Left kidney (tissue), 2 donors: Measurements from ENCODE around the gene HOOK2. TPM values are rescaled to one million over a fixed set of nuclear protein-coding genes. Genes with fewer than 3 reads are reported as not detected.
A peak's percentile ranks its signal among the peaks of the same experiment; 100 is the strongest.

Experiments
- DNase-seq: peaks from one replicate; pipeline ENCODE4 v3.0.0-alpha.2; 2013
- polyA plus RNA-seq: library from polyadenylated mRNA; unstranded; fragments of 120-200 nt; gene quantifications from one replicate; pipeline ENCODE4 v1.2.1, GENCODE V29; 2013; ENCODE audit not compliant: insufficient read length

The HOOK2 gene
- polyA plus RNA-seq, 1 donor: 78.3 TPM

GRCh38 chr19:12794196-12794941 lies 19.0 kb upstream of the HOOK2 start:
- DNase-seq: no peak

DNA sequence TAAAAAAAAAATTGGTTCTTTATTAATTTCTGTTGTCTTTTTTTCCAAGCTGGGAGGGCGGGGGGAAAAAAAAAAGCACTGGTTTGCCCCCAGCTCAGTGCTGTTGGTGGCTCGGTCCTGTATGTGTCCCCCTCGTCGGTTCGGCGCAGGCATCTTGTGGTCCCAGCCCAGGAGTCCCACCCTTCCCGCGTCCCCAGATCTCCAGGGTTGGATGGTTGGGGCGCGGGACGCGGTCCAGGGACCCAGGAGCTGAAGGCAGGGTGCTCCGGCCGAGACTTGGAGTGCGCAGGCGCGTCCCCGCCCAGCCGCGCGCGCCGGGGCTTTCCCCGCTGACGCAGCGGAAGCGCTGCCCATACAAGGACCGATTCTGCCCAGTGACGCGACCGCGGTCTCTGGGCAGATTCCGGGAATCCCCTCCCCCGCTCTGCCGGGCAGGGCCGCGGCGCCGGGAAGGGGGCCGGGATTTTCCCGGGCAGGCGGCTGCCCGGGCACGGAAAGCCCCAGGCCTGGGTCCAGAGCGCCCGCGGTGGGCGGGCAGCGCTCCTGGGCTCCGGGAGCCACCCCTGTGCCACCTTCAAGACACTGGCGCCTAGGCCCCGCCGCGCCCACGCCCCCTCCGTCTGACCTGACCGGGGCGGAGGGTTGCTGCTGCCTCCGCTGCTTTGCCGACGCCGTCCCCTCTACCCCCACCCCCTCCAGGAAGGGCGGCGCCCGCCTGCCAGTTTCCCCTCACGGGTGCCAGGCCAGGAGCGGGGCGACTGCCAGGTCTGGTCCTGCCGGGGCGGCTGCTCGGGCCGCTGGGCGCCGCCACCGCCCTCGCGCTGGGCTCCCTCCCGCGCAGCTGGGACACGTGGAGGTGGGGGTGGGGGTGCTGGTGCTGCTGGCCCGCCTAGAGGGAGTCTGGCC lies 18.2 kb upstream of the HOOK2 start:
- peak; percentile 93 for DNase-seq

DNA sequence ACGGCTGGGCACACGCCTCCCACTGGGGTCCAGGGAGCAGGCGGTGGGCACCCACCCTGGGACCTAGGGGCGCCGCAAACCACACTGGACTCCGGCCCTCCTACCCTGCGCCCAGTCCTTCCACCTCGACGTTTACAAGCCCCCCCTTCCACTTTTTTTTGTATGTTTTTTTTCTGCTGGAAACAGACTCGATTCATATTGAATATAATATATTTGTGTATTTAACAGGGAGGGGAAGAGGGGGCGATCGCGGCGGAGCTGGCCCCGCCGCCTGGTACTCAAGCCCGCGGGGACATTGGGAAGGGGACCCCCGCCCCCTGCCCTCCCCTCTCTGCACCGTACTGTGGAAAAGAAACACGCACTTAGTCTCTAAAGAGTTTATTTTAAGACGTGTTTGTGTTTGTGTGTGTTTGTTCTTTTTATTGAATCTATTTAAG lies 17.5 kb upstream of the HOOK2 start:
- no peak for DNase-seq

DNA sequence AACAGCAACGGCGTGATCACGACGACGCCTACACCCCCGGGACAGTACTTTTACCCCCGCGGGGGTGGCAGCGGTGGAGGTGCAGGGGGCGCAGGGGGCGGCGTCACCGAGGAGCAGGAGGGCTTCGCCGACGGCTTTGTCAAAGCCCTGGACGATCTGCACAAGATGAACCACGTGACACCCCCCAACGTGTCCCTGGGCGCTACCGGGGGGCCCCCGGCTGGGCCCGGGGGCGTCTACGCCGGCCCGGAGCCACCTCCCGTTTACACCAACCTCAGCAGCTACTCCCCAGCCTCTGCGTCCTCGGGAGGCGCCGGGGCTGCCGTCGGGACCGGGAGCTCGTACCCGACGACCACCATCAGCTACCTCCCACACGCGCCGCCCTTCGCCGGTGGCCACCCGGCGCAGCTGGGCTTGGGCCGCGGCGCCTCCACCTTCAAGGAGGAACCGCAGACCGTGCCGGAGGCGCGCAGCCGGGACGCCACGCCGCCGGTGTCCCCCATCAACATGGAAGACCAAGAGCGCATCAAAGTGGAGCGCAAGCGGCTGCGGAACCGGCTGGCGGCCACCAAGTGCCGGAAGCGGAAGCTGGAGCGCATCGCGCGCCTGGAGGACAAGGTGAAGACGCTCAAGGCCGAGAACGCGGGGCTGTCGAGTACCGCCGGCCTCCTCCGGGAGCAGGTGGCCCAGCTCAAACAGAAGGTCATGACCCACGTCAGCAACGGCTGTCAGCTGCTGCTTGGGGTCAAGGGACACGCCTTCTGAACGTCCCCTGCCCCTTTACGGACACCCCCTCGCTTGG lies 16.9 kb upstream of the HOOK2 start:
- DNase-seq: no peak

DNA sequence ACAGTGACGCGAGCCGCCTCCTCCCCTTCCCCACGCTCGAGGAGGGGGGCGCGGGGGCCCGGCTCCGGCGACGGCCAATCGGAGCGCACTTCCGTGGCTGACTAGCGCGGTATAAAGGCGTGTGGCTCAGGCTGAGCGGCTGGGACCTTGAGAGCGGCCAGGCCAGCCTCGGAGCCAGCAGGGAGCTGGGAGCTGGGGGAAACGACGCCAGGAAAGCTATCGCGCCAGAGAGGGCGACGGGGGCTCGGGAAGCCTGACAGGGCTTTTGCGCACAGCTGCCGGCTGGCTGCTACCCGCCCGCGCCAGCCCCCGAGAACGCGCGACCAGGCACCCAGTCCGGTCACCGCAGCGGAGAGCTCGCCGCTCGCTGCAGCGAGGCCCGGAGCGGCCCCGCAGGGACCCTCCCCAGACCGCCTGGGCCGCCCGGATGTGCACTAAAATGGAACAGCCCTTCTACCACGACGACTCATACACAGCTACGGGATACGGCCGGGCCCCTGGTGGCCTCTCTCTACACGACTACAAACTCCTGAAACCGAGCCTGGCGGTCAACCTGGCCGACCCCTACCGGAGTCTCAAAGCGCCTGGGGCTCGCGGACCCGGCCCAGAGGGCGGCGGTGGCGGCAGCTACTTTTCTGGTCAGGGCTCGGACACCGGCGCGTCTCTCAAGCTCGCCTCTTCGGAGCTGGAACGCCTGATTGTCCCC lies 16.1 kb upstream of the HOOK2 start, which contains the start of gene JUNB:
Gene JUNB, plus strand, starts transcription at position 142 of the 706 bp plus-strand sequence. Its CDS starts 286 bp downstream, at position 428.
- DNase-seq: peak; percentile 92

DNA sequence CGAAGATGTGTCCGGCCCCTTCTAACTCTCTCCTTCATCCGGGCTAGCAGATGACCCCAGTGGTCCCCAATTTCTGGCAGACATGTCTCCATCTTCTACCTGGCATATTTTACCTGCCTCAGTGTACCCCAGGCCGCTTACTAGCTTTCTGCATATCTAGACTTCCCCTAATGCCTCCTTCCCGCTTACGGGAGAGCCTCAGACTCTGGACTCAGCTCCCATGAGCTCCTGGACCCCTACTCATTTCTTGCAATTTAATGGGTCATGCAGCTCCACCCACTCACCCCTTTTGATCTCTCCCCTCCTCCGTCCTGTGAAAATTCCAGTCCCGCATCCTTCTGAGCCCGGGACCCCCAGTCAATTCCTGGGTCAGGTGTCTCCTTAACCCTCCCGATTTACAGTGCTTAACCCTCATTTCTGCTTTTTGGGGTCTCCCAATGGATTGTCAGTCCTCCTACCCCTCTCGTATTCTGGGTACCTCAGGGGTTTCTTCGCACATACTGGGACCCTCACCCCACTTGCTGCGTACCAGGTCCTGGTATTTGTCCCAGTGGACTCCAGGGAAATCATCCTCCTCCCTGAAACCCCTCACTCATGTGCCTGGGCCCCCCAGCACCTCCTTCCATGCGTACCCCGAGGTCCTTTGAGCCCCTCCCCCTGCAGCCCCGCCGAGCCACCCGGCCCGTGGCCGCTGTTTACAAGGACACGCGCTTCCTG lies 15.4 kb upstream of the HOOK2 start:
- DNase-seq: no peak

- peak; percentile 94 for DNase-seq
These were observed 14.7 kb upstream of the HOOK2 start for GRCh38 chr19:12789904-12790619.

- no peak for DNase-seq
These were observed 13.9 kb upstream of the HOOK2 start for GRCh38 chr19:12789098-12789903.

GRCh38 chr19:12788682-12789097 lies 13.3 kb upstream of the HOOK2 start:
- DNase-seq: no peak

GRCh38 chr19:12788042-12788681 lies 12.8 kb upstream of the HOOK2 start:
- no peak for DNase-seq

GRCh38 chr19:12787458-12787857 lies 12.1 kb upstream of the HOOK2 start:
- no peak for DNase-seq

- DNase-seq: no peak
These were observed 11.6 kb upstream of the HOOK2 start for GRCh38 chr19:12786952-12787351.

DNA sequence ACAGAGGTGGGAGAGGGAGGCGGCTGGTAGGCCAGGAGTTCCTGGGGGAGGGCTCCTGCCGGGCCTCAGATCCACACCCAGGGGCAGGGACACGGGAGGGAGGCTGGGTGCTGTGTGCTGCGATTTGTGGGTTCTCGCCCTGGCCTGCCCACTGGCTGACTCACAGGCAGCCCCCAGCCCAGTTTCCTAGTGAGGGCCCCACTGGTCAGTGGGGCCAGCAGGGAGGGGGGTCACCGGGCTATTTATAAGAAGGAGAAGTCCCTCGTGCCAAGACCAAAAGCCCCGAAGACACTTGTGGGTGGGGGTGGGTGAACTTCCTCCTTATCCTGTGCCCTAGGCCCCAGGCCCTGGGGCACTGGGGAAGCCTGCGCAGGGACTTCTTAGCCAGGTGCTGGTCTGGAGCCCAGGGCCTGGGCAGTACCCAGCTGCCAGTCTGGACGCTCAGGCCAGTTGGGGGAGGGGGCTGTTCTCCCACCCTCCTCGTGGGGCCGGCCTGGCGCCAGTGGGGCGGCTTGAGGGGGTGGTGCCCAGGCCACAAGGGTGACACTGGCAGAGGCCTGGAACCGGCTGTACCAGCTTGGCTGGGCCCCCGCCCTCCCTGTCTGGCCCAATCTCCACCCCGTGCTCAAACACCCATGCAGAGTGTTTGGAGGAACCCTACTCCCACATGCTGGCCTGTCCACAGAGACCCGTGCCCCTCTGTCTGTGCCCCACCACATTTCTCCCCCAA lies 11.0 kb upstream of the HOOK2 start:
- no peak for DNase-seq

GRCh38 chr19:12785431-12786031 lies 10.2 kb upstream of the HOOK2 start:
- DNase-seq: no peak

- no peak for DNase-seq
These were observed 9.6 kb upstream of the HOOK2 start for GRCh38 chr19:12784871-12785430.

DNA sequence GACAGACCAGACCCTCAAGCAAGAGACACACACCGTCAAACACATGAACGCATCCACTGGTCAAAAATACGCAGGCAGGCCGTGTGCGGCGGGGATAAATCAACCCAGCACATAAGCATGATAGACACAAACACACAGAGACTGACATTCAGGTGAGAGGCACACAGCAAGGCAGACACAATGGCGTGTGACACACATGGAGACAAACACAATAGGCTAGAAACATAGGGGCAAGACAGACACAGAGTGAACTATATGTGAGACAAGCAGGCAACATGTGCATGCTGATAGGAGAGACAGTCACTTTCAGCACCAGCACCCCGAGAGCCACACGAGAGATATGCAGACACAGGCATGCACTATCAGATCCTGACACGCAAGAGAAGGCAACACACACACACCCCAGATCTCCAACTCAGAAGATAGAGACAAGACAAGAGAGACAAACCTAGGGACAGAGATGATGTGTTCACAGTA lies 9.1 kb upstream of the HOOK2 start:
- DNase-seq: no peak

DNA sequence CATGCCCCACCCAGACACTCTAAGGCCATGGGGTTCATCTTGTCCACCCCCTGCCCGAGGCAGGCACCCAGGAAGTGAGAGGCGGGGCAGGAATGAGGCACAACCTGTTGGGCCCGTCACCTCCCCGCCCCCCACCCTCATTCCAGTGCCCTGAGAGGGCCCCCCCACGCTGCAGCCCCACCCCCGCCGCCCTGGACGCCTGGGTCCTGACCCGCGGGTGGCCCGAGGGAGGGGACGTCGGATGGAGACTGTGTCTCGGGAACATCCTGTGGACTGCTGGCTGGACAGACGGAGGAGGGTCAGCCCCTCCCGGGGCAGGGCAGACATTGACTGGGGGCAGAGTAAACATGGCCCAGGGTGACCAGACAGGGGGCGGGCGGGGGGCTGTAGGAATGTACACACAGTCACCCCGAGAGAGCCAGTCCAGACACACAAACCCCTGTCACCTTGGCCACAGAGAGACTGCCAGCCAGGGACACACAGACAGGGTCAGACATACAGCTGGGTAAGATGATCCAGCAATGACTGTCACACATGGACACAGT lies 8.6 kb upstream of the HOOK2 start:
- no peak for DNase-seq
